ENCODE measurements around the gene DOC2A.

Gene DOC2A

GRCh38 chr16:29989111-29989858 is 21.5 kb downstream of the DOC2A start:
- DNase-seq (ENCODE audit: low spot score) = no peak

GRCh38 chr16:29988346-29989075 is 22.3 kb downstream of the DOC2A start:
- no peak for DNase-seq (ENCODE audit: low spot score)

GRCh38 chr16:29987371-29988085 is 23.3 kb downstream of the DOC2A start:
- DNase-seq (ENCODE audit: low spot score) = no peak

GRCh38 chr16:29986931-29987330 is 23.9 kb downstream of the DOC2A start:
- no peak for DNase-seq (ENCODE audit: low spot score)

GRCh38 chr16:29986231-29986630 is 24.6 kb downstream of the DOC2A start:
- DNase-seq (ENCODE audit: low spot score) = no peak

- no peak for DNase-seq (ENCODE audit: low spot score)
Observed at GRCh38 chr16:29985271-29985811, 25.5 kb downstream of the DOC2A start.

- no peak for DNase-seq (ENCODE audit: low spot score)
Observed at GRCh38 chr16:29984764-29985147, 26.1 kb downstream of the DOC2A start.

GRCh38 chr16:29984137-29984763 is 26.6 kb downstream of the DOC2A start:
- no peak for DNase-seq (ENCODE audit: low spot score)

- DNase-seq (ENCODE audit: low spot score) = peak; percentile 50
Observed at GRCh38 chr16:29983420-29984136, 27.2 kb downstream of the DOC2A start.

- DNase-seq (ENCODE audit: low spot score) = no peak
Observed at GRCh38 chr16:29982560-29983419, 28.0 kb downstream of the DOC2A start.

- no peak for DNase-seq (ENCODE audit: low spot score)
Observed at GRCh38 chr16:29978564-29979270, 32.1 kb downstream of the DOC2A start.

- no peak for DNase-seq (ENCODE audit: low spot score)
Observed at GRCh38 chr16:29978081-29978480, 32.7 kb downstream of the DOC2A start.

- DNase-seq (ENCODE audit: low spot score) = no peak
Observed at GRCh38 chr16:29977063-29977825, 33.6 kb downstream of the DOC2A start.

- peak; percentile 12 for DNase-seq (ENCODE audit: low spot score)
Observed at GRCh38 chr16:29975811-29976511, 34.9 kb downstream of the DOC2A start.

- no peak for DNase-seq (ENCODE audit: low spot score)
Observed at GRCh38 chr16:29975134-29975538, 35.7 kb downstream of the DOC2A start.

GRCh38 chr16:29974291-29975133 is 36.3 kb downstream of the DOC2A start:
- DNase-seq (ENCODE audit: low spot score) = peak; percentile 29
